Measurements from ENCODE around the gene SHROOM3. TPM values are rescaled to one million over a fixed set of nuclear protein-coding genes. Genes with fewer than 3 reads are reported as not detected.

Gene SHROOM3
- total and polyA plus RNA-seq, 4 donors, result 4.7 to 25.8 (median 8.7) TPM

DNA sequence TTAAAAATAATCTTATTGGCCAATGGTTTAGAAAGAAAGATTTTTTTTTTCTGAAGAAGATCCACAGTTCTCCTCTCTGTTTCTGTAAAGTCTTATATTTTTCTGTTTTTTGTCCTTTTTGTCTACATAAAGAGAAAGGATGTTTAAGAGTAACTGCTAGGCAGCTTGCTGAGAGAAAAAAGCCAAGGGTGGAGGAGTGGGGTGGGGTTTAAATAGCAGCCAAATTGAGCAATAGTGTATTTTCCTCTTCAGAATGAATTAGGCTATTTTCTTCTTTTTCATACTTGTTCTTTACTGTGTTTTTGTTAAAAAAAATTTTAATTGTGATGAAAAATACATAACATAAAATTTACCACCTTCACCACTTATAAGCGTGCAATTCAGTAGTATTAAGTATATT lies 238.3 kb downstream of the SHROOM3 start:
- Histone ChIP-seq H3K4me1 (ENCODE audit: control insufficient read depth in 4 of 4, insufficient read depth in 4 of 4, low read length in 3 of 4) (no peaks in the 10 kb centered on the region), H3K27ac (ENCODE audit: low read depth in 1 of 2, low read length in 2 of 2) (no peak overlapping the region), H3K9ac (ENCODE audit: low read depth in 1 of 2, low read length in 2 of 2) (no peak overlapping the region), H3K9me3 (ENCODE audit: control insufficient read depth in 4 of 4, low read length in 3 of 4) (no peaks in the 10 kb centered on the region), H3K4me3 (ENCODE audit: low read depth in 1 of 3, low read length in 3 of 3) (no peak overlapping the region), H3K27me3 (ENCODE audit: control insufficient read depth in 4 of 4, insufficient read depth in 4 of 4, low read length in 3 of 4) (no peaks in the 10 kb centered on the region), H3K36me3 (ENCODE audit: control insufficient read depth in 4 of 4, insufficient read depth in 3 of 4, low read depth in 1 of 4, low read length in 3 of 4) (peaks cover 0 to 3% (median 0%) of the 10 kb centered on the region in 4 donors)
- no peak for TF ChIP-seq TAF1 (conservative IDR thresholded peaks at IDR 0.05)
- no peak for TF ChIP-seq RXRA (IDR thresholded peaks at IDR 0.05)
- no peak for TF ChIP-seq MAX (IDR thresholded peaks at IDR 0.05)
- TF ChIP-seq NR2F2 (IDR thresholded peaks at IDR 0.05), result no peak
- no peak for TF ChIP-seq RAD21 (IDR thresholded peaks at IDR 0.05)
- TF ChIP-seq GABPA (IDR thresholded peaks at IDR 0.05 in 1 of 2, conservative IDR thresholded peaks at IDR 0.05 in 1 of 2), result no peak
- no peak for TF ChIP-seq FOXA1 (IDR thresholded peaks at IDR 0.05)
- no peak for TF ChIP-seq HNF4G (IDR thresholded peaks at IDR 0.05)
- TF ChIP-seq ATF3 (IDR thresholded peaks at IDR 0.05), result no peak
- TF ChIP-seq, protein P1, sequence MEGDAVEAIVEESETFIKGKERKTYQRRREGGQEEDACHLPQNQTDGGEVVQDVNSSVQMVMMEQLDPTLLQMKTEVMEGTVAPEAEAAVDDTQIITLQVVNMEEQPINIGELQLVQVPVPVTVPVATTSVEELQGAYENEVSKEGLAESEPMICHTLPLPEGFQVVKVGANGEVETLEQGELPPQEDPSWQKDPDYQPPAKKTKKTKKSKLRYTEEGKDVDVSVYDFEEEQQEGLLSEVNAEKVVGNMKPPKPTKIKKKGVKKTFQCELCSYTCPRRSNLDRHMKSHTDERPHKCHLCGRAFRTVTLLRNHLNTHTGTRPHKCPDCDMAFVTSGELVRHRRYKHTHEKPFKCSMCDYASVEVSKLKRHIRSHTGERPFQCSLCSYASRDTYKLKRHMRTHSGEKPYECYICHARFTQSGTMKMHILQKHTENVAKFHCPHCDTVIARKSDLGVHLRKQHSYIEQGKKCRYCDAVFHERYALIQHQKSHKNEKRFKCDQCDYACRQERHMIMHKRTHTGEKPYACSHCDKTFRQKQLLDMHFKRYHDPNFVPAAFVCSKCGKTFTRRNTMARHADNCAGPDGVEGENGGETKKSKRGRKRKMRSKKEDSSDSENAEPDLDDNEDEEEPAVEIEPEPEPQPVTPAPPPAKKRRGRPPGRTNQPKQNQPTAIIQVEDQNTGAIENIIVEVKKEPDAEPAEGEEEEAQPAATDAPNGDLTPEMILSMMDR (IDR thresholded peaks at IDR 0.05; ENCODE audit: low read depth, low read length, missing input control), result no peak
- no peak for TF ChIP-seq JUND (IDR thresholded peaks at IDR 0.05)
- TF ChIP-seq SP1 (IDR thresholded peaks at IDR 0.05), result no peak
- TF ChIP-seq YY1 (IDR thresholded peaks at IDR 0.05), result no peak
- TF ChIP-seq ZBTB33 (IDR thresholded peaks at IDR 0.05), result no peak
- no peak for TF ChIP-seq EGR1 (IDR thresholded peaks at IDR 0.05; ENCODE audit: low read depth in 2 of 2)
- TF ChIP-seq FOXA2 (IDR thresholded peaks at IDR 0.05), result no peak
- no peak for TF ChIP-seq HNF4A (conservative IDR thresholded peaks at IDR 0.05)
- no peak for TF ChIP-seq REST (IDR thresholded peaks at IDR 0.05)
- no peak for DNase-seq (ENCODE audit: low spot score)
- WGBS, result 99% methylated on average over 1 of the region's 1 CpG

All from liver (tissue), 9 donors.